ENCODE results near the gene MAFG. TPM values are rescaled to one million over a fixed set of nuclear protein-coding genes. Genes with fewer than 3 reads are reported as not detected.

MAFG gene
- total and polyA plus RNA-seq, 4 donors = 9.9 to 38.6 (median 22.7) TPM

DNA sequence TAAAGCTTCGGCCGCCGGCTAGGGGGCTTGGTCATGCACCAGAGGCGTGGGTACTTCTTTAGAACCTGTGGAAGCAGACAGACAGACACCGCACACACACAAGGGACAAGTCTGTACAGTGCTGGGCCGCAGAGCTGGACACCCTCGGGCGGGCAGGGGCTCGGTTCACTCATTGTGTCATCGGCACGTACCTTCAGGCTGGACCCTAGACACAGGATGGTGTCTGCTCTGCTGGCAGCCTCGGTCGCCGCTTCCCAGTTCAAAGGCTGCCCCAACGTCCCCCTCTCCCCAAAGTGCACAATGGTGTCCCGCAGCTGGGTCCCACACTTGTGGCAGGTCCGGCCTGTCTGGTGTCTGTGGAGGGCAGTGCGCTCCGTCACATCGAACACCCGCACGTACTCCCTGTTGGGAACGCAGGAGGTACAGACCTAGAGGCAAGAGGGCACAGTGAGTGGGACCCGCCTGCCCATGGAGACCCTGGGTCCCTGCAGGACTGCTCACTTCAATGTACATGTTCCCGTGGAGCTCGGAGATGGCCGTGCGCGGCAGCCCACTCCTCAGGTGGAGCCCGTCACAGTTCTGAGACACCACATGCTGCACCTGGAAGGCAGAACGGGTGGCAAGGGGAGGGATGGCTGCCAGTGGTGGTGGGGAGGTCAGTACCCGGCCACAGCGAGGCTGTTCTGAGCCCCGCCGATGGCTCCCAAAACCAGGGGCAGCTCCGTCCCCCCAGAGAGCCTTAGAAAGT, 13.3 kb downstream of the MAFG start:
- H3K4me1 ChIP-seq (ENCODE audit: control insufficient read depth in 1 of 2, insufficient read depth in 2 of 2, low read length in 2 of 2) = no peaks in the 10 kb centered on the region
- no peak overlapping the region for H3K27ac ChIP-seq (ENCODE audit: low read depth in 1 of 2, low read length in 2 of 2)
- WGBS, 2 donors = 96% methylated on average over 36 of the region's 36 CpGs
- H3K36me3 ChIP-seq (ENCODE audit: control insufficient read depth in 1 of 2, insufficient read depth in 2 of 2, low read length in 1 of 2) = no peaks in the 10 kb centered on the region
- H3K4me3 ChIP-seq (ENCODE audit: low read length in 2 of 2) = no peak overlapping the region
- no peaks in the 10 kb centered on the region for H3K9me3 ChIP-seq (ENCODE audit: control insufficient read depth, low read length)
- H3K27me3 ChIP-seq (ENCODE audit: control insufficient read depth in 1 of 2, insufficient read depth in 2 of 2, low read length in 1 of 2) = no peaks in the 10 kb centered on the region
- DNase-seq (no peak), ATAC-seq (ENCODE audit: low FRiP score) (no peak)
- intact Hi-C loops (cut with DNase I) = no loop called here

DNA sequence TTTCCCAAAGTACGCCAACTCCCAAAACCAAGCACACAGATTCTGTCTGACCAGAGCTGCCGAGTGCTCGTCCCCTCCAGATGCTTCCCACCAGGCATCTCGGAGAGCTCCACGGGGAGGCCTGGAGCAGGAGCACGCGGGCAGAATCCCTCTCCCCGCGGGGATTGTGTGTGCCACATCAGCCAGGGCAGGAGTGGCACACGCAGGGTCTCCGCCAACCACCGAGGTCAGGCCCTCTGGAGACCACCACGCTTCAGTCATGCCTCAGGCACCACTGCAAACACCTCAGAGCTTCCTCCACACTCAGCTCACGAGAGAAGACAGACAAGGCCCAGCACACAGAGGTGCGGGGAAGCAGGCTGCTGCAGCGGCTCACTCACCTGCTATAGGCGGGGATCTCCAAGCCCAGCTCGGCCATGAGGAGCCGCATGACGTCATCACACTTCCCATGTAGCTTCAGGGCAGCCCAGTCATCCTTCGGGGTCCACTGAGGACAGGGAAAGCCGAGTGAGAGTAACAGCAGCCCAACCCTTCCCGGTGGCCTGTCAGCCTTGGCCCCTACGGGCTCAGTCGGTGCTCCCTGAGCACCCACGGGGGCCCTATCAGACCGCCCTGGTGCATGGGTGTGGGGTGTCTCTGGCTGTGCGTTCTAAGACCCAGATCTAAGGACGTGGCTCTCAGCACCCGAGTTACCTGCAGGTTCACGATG, 14.0 kb downstream of the MAFG start:
- H3K27me3 ChIP-seq (ENCODE audit: control insufficient read depth in 1 of 2, insufficient read depth in 2 of 2, low read length in 1 of 2) = no peaks in the 10 kb centered on the region
- ATAC-seq (ENCODE audit: low FRiP score) = no peak
- H3K9me3 ChIP-seq (ENCODE audit: control insufficient read depth, low read length) = no peaks in the 10 kb centered on the region
- no peak overlapping the region for H3K27ac ChIP-seq (ENCODE audit: low read depth in 1 of 2, low read length in 2 of 2)
- intact Hi-C loops (cut with DNase I) = no loop called here
- no peak for DNase-seq
- no peak overlapping the region for H3K4me3 ChIP-seq (ENCODE audit: low read length in 2 of 2)
- WGBS, 2 donors = 94% methylated on average over 31 of the region's 31 CpGs
- no peaks in the 10 kb centered on the region for H3K4me1 ChIP-seq (ENCODE audit: control insufficient read depth in 1 of 2, insufficient read depth in 2 of 2, low read length in 2 of 2)
- H3K36me3 ChIP-seq (ENCODE audit: control insufficient read depth in 1 of 2, insufficient read depth in 2 of 2, low read length in 1 of 2) = no peaks in the 10 kb centered on the region

- intact Hi-C loops (cut with DNase I) = no loop called here
- 94% methylated on average over 32 of the region's 32 CpGs for WGBS, 2 donors
- H3K36me3 ChIP-seq (ENCODE audit: control insufficient read depth in 1 of 2, insufficient read depth in 2 of 2, low read length in 1 of 2) = no peaks in the 10 kb centered on the region
- no peak overlapping the region for H3K4me3 ChIP-seq (ENCODE audit: low read length in 2 of 2)
- no peaks in the 10 kb centered on the region for H3K9me3 ChIP-seq (ENCODE audit: control insufficient read depth, low read length)
- no peaks in the 10 kb centered on the region for H3K27me3 ChIP-seq (ENCODE audit: control insufficient read depth in 1 of 2, insufficient read depth in 2 of 2, low read length in 1 of 2)
- DNase-seq (no peak), ATAC-seq (ENCODE audit: low FRiP score) (no peak)
- no peaks in the 10 kb centered on the region for H3K4me1 ChIP-seq (ENCODE audit: control insufficient read depth in 1 of 2, insufficient read depth in 2 of 2, low read length in 2 of 2)
- H3K27ac ChIP-seq (ENCODE audit: low read depth in 1 of 2, low read length in 2 of 2) = no peak overlapping the region
Observed at GRCh38 chr17:81912441-81913309, 14.9 kb downstream of the MAFG start.

DNA sequence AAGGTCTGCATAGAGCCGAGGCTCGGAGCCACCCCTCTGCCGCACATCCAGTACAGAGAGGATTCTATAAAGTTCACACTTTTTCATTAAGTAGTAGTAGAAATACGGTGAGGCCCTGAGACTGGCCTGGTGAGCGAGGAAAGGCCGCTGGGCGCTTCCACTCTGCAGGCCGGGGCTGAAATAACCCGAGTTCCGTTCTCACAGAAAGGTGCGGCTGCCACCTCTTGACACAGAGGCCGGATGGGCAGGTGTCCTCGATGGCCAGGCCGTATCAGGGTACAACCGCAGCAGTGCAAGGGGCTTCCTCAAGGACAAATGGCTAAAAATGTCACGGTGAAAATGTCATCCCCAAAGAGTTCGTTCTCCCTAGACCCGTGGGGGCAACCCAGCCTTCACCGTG, 15.6 kb downstream of the MAFG start:
- Histone ChIP-seq H3K4me1 (ENCODE audit: control insufficient read depth in 1 of 2, insufficient read depth in 2 of 2, low read length in 2 of 2) (no peaks in the 10 kb centered on the region), H3K9me3 (ENCODE audit: control insufficient read depth, low read length) (no peaks in the 10 kb centered on the region), H3K36me3 (ENCODE audit: control insufficient read depth in 1 of 2, insufficient read depth in 2 of 2, low read length in 1 of 2) (no peaks in the 10 kb centered on the region), H3K27me3 (ENCODE audit: control insufficient read depth in 1 of 2, insufficient read depth in 2 of 2, low read length in 1 of 2) (no peaks in the 10 kb centered on the region), H3K4me3 (ENCODE audit: low read length in 2 of 2) (no peak overlapping the region), H3K27ac (ENCODE audit: low read depth in 1 of 2, low read length in 2 of 2) (no peak overlapping the region)
- ATAC-seq (ENCODE audit: low FRiP score) (no peak), DNase-seq (no peak)
- WGBS, 2 donors = 86 to 89% methylated on average over 19 of the region's 19 CpGs
- intact Hi-C loops (cut with DNase I) = no loop called here

DNA sequence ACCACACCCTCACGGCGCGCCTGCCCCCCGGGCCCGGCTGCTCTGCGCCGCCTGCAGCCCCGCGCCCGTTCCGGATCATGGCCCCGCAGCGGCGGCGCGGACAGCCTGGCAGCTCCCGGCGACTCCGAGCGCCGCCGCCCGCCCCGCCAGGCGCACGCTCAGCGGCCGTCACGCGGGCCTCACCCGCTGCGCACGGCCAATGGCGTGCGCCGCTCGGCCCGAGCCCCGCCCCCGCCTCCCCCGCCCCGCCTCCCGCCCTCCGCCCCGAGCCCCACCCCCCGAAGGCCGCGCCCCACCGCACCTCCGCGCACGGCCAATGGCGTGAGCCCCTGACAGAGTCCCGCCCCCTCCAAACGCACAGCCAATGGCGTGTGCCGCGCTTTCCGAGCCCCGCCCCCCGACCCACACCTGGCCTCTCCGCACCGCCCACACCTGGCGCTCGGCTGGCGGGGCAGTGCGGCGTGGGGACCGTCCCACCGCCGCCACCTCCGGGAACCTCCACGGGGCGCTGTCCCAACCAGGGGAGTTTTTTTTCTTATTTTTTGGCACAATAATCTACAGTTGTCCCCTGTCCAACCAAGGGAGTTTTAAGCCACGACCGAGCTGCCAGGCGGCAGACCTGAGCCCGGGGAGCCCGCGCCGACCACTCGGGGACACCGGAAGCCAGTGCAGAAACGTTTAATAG, 16.1 kb downstream of the MAFG start, which contains the start of gene PCYT2:
PCYT2 (minus strand) TSS at position 123 of the 685 bp plus-strand sequence; CDS start at position 79, 44 bp downstream.
- no peaks in the 10 kb centered on the region for H3K4me1 ChIP-seq (ENCODE audit: control insufficient read depth in 1 of 2, insufficient read depth in 2 of 2, low read length in 2 of 2)
- DNase-seq = peak; percentile 93 to 96
- no peaks in the 10 kb centered on the region for H3K27me3 ChIP-seq (ENCODE audit: control insufficient read depth in 1 of 2, insufficient read depth in 2 of 2, low read length in 1 of 2)
- H3K9me3 ChIP-seq (ENCODE audit: control insufficient read depth, low read length) = no peaks in the 10 kb centered on the region
- WGBS, 2 donors = 1 to 2% methylated on average over 51 to 84 of the region's 84 CpGs
- no peak within 1 kb of the TSS for H3K27ac ChIP-seq (ENCODE audit: low read depth in 1 of 2, low read length in 2 of 2)
- intact Hi-C loops (cut with DNase I) = no loop called here
- ATAC-seq (ENCODE audit: low FRiP score) = peak; percentile 88
- H3K36me3 ChIP-seq (ENCODE audit: control insufficient read depth in 1 of 2, insufficient read depth in 2 of 2, low read length in 1 of 2) = no peaks in the 10 kb centered on the region
- H3K4me3 ChIP-seq (ENCODE audit: low read length in 2 of 2) = peak within 1 kb of the TSS; percentile 56 to 72

DNA sequence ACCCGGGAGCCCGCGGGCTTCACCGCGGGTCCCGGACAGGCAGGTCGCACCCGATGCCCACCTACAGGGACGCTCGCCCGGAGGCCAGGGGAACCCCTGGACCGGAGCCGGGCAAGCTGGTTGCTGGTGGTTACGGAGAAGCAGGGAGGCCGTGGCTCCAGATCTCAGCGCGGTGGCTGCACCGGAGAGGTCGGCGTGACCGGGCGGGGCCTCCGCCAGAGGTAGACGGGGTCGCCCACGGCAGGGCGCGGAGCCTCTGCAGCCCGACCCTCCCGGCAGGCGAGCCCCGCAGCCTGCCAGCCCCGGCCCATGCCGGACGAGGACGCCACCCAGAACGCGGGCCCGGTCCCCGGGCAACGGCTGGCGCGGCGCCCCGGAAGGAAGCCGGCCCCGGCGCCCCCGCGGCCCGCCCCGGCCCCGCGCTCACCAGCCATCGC, 16.7 kb downstream of the MAFG start:
- no peaks in the 10 kb centered on the region for H3K27me3 ChIP-seq (ENCODE audit: control insufficient read depth in 1 of 2, insufficient read depth in 2 of 2, low read length in 1 of 2)
- intact Hi-C loops (cut with DNase I) = no loop called here
- DNase-seq (no peak), ATAC-seq (ENCODE audit: low FRiP score) (no peak)
- WGBS, 2 donors = 1% methylated on average over 46 to 55 of the region's 55 CpGs
- peak overlapping the region; percentile 56 to 72 for H3K4me3 ChIP-seq (ENCODE audit: low read length in 2 of 2)
- H3K27ac ChIP-seq (ENCODE audit: low read depth in 1 of 2, low read length in 2 of 2) = no peak overlapping the region
- no peaks in the 10 kb centered on the region for H3K9me3 ChIP-seq (ENCODE audit: control insufficient read depth, low read length)
- H3K4me1 ChIP-seq (ENCODE audit: control insufficient read depth in 1 of 2, insufficient read depth in 2 of 2, low read length in 2 of 2) = no peaks in the 10 kb centered on the region
- H3K36me3 ChIP-seq (ENCODE audit: control insufficient read depth in 1 of 2, insufficient read depth in 2 of 2, low read length in 1 of 2) = no peaks in the 10 kb centered on the region

DNA sequence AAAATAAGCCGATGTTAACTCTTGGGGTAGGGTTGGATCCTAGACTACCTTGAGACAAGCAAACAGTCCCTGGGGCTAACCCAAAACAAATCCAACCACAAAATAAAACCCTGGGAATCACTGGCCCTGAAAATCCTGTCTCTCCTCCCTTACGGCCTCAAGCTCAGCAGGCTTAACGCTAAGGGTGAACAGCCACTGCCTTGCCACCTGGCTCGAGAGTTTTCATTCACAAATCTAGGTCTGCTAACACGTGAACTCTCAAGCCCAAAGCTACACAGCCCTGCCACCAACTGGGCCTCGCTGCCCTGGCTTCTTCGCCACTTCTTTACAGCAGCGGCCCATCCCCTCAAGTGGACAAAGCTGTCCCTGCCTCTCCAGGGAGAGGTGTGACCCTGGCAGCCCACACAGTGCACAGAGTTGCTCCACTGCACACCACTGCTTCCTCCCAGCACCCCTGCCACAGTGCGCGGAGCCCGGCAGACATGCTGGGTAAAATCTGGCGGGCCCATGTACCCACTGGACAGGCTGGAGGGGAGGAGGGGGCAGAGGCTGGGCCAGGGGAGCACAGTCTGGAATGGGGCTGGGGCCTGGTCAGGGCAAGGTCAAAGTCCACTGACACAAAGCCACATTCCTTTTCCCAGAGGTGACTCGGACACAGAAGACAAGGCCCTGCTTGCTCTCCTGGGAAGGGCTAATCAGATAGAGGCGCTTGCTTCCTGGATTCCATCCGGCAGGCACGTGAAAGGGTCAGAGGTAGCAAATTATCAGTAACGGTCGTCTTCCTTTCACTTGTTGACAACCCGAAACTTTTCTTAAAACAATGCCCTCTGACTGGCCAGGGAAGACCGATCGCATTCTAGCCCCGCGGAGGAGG, 17.3 kb downstream of the MAFG start:
- 46 to 47% methylated on average over 23 of the region's 23 CpGs for WGBS, 2 donors
- H3K36me3 ChIP-seq (ENCODE audit: control insufficient read depth in 1 of 2, insufficient read depth in 2 of 2, low read length in 1 of 2) = no peaks in the 10 kb centered on the region
- no peaks in the 10 kb centered on the region for H3K4me1 ChIP-seq (ENCODE audit: control insufficient read depth in 1 of 2, insufficient read depth in 2 of 2, low read length in 2 of 2)
- no peak overlapping the region for H3K27ac ChIP-seq (ENCODE audit: low read depth in 1 of 2, low read length in 2 of 2)
- no peaks in the 10 kb centered on the region for H3K9me3 ChIP-seq (ENCODE audit: control insufficient read depth, low read length)
- intact Hi-C loops (cut with DNase I) = no loop called here
- no peaks in the 10 kb centered on the region for H3K27me3 ChIP-seq (ENCODE audit: control insufficient read depth in 1 of 2, insufficient read depth in 2 of 2, low read length in 1 of 2)
- H3K4me3 ChIP-seq (ENCODE audit: low read length in 2 of 2) = peak overlapping the region; percentile 56 to 72
- no peak for DNase-seq
- ATAC-seq (ENCODE audit: low FRiP score) = no peak

Data from aorta (tissue), 5 donors.